Measurements from ENCODE around the gene ADAD2. TPM values are rescaled to one million over a fixed set of nuclear protein-coding genes. Genes with fewer than 3 reads are reported as not detected.

ADAD2 gene
- total and polyA plus RNA-seq, 10 of the 15 experiments (the other 5 are each of a cell fraction or from before 2014, with no cell fraction given): 0.44 to 0.68 (median 0.51) TPM; not detected in 7

DNA sequence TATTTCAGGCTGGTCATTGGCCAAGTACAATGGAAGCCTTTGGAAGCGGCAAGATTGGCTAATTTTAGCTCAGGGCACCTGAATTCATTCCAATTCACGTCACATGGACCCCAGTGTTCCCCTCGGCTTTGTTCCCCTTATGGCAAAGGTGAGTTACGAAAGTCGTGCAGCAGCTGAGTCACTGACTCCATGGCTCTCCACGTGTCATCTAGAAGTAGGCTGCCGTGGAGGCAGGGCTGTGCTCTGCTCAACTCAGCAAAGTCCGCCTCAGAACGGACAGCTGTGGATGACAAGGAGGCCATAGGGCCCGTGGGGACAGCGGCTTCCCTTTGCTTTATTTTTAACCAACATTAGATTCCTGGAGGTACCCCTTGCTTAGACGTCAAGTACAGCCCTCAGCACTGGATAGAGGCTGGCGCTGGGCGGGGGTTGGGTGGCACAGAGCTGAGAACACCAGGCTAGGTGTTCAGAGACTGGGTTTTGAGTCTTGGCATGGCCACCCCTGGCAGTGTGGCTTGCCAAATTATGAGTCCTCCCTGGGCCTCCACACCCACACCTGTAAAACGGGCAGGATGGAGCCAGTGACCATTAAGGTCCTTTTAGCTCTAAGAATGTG, 23.6 kb downstream of the ADAD2 start:
- in situ Hi-C loops (cut with MboI): no loop called here
- ChIA-PET RAD21 (ENCODE audit: unreplicated experiment) (no interaction called here), CTCF (no interaction called here)

More for the DNA sequence above, 23.6 kb downstream of the ADAD2 start:
- Histone ChIP-seq H3K79me2 (ENCODE audit: control insufficient read depth, insufficient read depth, low read length) (no peaks in the 10 kb centered on the region), H4K20me1 (ENCODE audit: control insufficient read depth, insufficient read depth) (no peaks in the 10 kb centered on the region), H3K9ac (ENCODE audit: control insufficient read depth, insufficient read depth, low read length) (no peak overlapping the region), H3K27ac (ENCODE audit: control insufficient read depth, insufficient read depth) (no peak overlapping the region), H2AFZ (ENCODE audit: control insufficient read depth, low read depth, low read length) (no peak overlapping the region), H3K27me3 (replicated peaks in 1 of 2; ENCODE audit: control insufficient read depth in 2 of 2, insufficient read depth in 2 of 2, low read length in 1 of 2) (no peaks in the 10 kb centered on the region; a peak in 1 of 4 replicates), H3K4me2 (ENCODE audit: control insufficient read depth, insufficient read depth) (no peak overlapping the region), H3K4me1 (ENCODE audit: control insufficient read depth, insufficient read depth, low read length) (no peaks in the 10 kb centered on the region), H3K36me3 (ENCODE audit: control insufficient read depth in 2 of 2, insufficient read depth in 2 of 2, low read length in 1 of 2) (no peaks in the 10 kb centered on the region), H3K4me3 (no peak overlapping the region), H3K9me3 (replicated peaks; ENCODE audit: control insufficient read depth, insufficient read depth, low read length) (no peaks in the 10 kb centered on the region; the same call in 2 of the 3 replicates)
- no TSS peak for BruUV-seq (replicated peaks)
- FAIRE-seq: no peak
- no peak for ATAC-seq
- intact Hi-C loops (cut with micrococcal nuclease; ENCODE audit: unreplicated experiment): no loop called here
- 23% methylated on average over 15 of the region's 15 CpGs for WGBS (ENCODE audit: insufficient coverage, insufficient replicate concordance, low lambda C conversion rate, missing lambda C conversion rate)
- ChIA-PET POLR2A (no interaction called here), SMC1A (ENCODE audit: uncharacterized antibody, unreplicated experiment) (no interaction called here)
- no peak for DNase-seq (ENCODE audit: low read depth, low spot score)
- TF ChIP-seq IKZF1 (conservative IDR thresholded peaks at IDR 0.05): no peak
- no peak for TF ChIP-seq KDM1A (IDR thresholded peaks at IDR 0.05; ENCODE audit: borderline replicate concordance)
- TF ChIP-seq CEBPB (IDR thresholded peaks at IDR 0.05; ENCODE audit: borderline replicate concordance in 1 of 2, low read depth in 2 of 2, low read length in 2 of 2): no peak
- TF ChIP-seq ZBTB40 (IDR thresholded peaks at IDR 0.05; ENCODE audit: borderline replicate concordance): no peak
- TF ChIP-seq BACH1 (IDR thresholded peaks at IDR 0.05; ENCODE audit: borderline replicate concordance): no peak

Measured in GM12878 (cell line).